HL-60 (cell line): Measurements from ENCODE around the gene AMDHD1.

Source experiments
- CTCF ChIP-seq: IDR thresholded peaks from one replicate; pipeline ENCODE4 v1.5.1; 2011; ENCODE audit warnings: low read length, control low read depth, inconsistent platforms; ENCODE audit not compliant: insufficient read depth
- POLR2AphosphoS5 ChIP-seq: IDR thresholded peaks from 2 replicates; pipeline ENCODE4 v1.6.1; 2012; ENCODE audit warnings: low read depth
- TF ChIP-seq, protein P1 (sequence below): IDR thresholded peaks from 2 replicates; pipeline ENCODE4 v1.6.1; 2012; ENCODE audit warnings: low read depth; ENCODE audit not compliant: insufficient replicate concordance

GRCh38 chr12:96006727-96007126, 63.6 kb downstream of the AMDHD1 start:
- TF ChIP-seq CTCF (no peak), POLR2AphosphoS5 (no peak)
- TF ChIP-seq, protein P1, sequence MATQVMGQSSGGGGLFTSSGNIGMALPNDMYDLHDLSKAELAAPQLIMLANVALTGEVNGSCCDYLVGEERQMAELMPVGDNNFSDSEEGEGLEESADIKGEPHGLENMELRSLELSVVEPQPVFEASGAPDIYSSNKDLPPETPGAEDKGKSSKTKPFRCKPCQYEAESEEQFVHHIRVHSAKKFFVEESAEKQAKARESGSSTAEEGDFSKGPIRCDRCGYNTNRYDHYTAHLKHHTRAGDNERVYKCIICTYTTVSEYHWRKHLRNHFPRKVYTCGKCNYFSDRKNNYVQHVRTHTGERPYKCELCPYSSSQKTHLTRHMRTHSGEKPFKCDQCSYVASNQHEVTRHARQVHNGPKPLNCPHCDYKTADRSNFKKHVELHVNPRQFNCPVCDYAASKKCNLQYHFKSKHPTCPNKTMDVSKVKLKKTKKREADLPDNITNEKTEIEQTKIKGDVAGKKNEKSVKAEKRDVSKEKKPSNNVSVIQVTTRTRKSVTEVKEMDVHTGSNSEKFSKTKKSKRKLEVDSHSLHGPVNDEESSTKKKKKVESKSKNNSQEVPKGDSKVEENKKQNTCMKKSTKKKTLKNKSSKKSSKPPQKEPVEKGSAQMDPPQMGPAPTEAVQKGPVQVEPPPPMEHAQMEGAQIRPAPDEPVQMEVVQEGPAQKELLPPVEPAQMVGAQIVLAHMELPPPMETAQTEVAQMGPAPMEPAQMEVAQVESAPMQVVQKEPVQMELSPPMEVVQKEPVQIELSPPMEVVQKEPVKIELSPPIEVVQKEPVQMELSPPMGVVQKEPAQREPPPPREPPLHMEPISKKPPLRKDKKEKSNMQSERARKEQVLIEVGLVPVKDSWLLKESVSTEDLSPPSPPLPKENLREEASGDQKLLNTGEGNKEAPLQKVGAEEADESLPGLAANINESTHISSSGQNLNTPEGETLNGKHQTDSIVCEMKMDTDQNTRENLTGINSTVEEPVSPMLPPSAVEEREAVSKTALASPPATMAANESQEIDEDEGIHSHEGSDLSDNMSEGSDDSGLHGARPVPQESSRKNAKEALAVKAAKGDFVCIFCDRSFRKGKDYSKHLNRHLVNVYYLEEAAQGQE = no peak
